OCI-LY1 (cell line): ENCODE results near the gene UBASH3B.

ENCODE experiments used
- H2AFZ ChIP-seq: fragments of 200-600 bp; sonication (generic), shearing (Covaris generic); 2 replicates; pipeline ENCODE4 v1.6.0; 2014; ENCODE audit warnings: antibody characterized with exemption, mild to moderate bottlenecking, low read length
- H3F3A ChIP-seq: fragments of 200-600 bp; sonication (generic), shearing (Covaris generic); 2 replicates; pipeline ENCODE4 v1.6.0; 2014; ENCODE audit warnings: mild to moderate bottlenecking, antibody characterized with exemption, low read length, moderate library complexity; ENCODE audit not compliant: insufficient read depth
- H3K27ac ChIP-seq: fragments of 200-600 bp; sonication (generic); 2 replicates; pipeline ENCODE4 v1.5.1; 2014; ENCODE audit warnings: low read length, mixed run types, mild to moderate bottlenecking, low read depth; ENCODE audit not compliant: poor library complexity, severe bottlenecking
- H3K27me3 ChIP-seq: fragments of 200-600 bp; sonication (generic); 2 replicates; pipeline ENCODE4 v1.6.0; 2014; ENCODE audit warnings: antibody characterized with exemption, mild to moderate bottlenecking, low read length, moderate library complexity; ENCODE audit not compliant: insufficient read depth
- H3K36me3 ChIP-seq: fragments of 200-600 bp; sonication (generic); 2 replicates; pipeline ENCODE4 v1.6.1; 2014; ENCODE audit warnings: mild to moderate bottlenecking, antibody characterized with exemption, low read length, moderate library complexity, mixed read lengths; ENCODE audit not compliant: insufficient read depth
- H3K4me1 ChIP-seq: fragments of 200-600 bp; sonication (generic); 2 replicates; pipeline ENCODE4 v1.5.1; 2014; ENCODE audit warnings: mild to moderate bottlenecking, low read length, moderate library complexity; ENCODE audit not compliant: insufficient read depth, severe bottlenecking
- H3K4me2 ChIP-seq: fragments of 200-600 bp; sonication (generic), shearing (Covaris generic); 2 replicates; pipeline ENCODE4 v1.6.1; 2014; ENCODE audit warnings: low read length
- H3K4me3 ChIP-seq: fragments of 200-600 bp; sonication (generic); 2 replicates; pipeline ENCODE4 v1.5.1; 2014; ENCODE audit warnings: low read length, low read depth, mild to moderate bottlenecking, mixed read lengths; ENCODE audit not compliant: poor library complexity, severe bottlenecking
- H3K79me2 ChIP-seq: fragments of 200-600 bp; shearing (Covaris generic); 2 replicates; pipeline ENCODE4 v1.6.1; 2016; ENCODE audit warnings: mixed run types, low read length, mixed read lengths; ENCODE audit not compliant: insufficient read depth
- H3K9ac ChIP-seq: fragments of 200-600 bp; sonication (generic), shearing (Covaris generic); 2 replicates; pipeline ENCODE4 v1.6.1; 2014; ENCODE audit warnings: mild to moderate bottlenecking, low read length, mixed read lengths
- H3K9me2 ChIP-seq: fragments of 200-600 bp; sonication (generic), shearing (Covaris generic); 2 replicates; pipeline ENCODE4 v1.6.1; 2014; ENCODE audit warnings: low read depth, mild to moderate bottlenecking, low read length, mixed read lengths
- H3K9me3 ChIP-seq: fragments of 200-600 bp; shearing (Covaris generic); 2 replicates; pipeline ENCODE4 v1.6.1; 2014; ENCODE audit warnings: low read length, mixed read lengths
- H4K20me1 ChIP-seq: fragments of 200-600 bp; sonication (generic), shearing (Covaris generic); 2 replicates; pipeline ENCODE4 v1.6.0; 2016; ENCODE audit warnings: mild to moderate bottlenecking, low read length; ENCODE audit not compliant: insufficient read depth
- EZH2 ChIP-seq: fragments of 200-600 bp; sonication (generic), shearing (Covaris generic); IDR thresholded peaks from 2 replicates; pipeline ENCODE4 v1.8.0; 2017; ENCODE audit warnings: borderline replicate concordance, mixed run types, mild to moderate bottlenecking, antibody characterized with exemption, low read length, moderate library complexity, mixed read lengths
- TF ChIP-seq, protein P1 (sequence below): fragments of 200-600 bp; sonication (generic), shearing (Covaris generic); IDR thresholded peaks from 2 replicates; pipeline ENCODE4 v1.5.1; 2017; ENCODE audit warnings: mild to moderate bottlenecking, antibody characterized with exemption, low read length, moderate library complexity, mixed read lengths

Gene UBASH3B

DNA sequence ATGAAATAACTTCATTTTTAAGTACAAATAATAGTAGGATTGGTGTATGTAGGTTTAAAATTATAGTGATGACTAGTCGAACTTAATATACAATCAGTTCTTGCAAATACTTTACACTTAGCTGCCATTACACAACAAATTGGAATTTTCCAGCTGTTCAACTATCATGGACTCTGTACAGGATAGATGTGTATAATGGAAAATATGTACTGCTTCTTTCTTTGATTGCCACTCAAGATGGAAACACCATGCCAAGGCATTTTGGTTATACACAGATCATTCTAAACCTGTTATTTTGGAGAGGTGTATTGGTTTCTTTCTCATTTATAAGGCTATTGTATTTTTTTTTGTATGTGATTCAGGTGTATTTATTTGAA, 158.4 kb downstream of the UBASH3B start:
- no peak overlapping the region for H3K27ac ChIP-seq

DNA sequence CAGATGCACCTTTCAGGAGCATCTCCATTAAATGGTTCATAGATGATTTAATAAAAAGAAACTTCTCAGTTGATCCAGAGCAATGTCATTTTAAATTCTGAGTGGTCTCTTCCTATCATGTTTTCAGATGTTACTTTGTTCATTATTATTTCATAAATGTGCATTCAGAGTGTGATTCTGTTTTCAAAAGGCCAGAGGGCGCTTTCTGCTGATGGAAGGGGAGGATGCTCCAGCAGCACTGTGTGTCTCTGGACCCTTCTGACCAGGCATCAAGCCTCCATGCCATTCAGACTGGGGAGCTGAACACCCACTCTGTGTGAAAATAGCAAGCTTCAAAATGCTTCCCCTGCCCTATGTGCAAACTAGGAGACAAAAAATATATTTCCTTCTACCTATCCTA, 158.9 kb downstream of the UBASH3B start:
- H3K27ac ChIP-seq: no peak overlapping the region
- no peaks in the 10 kb centered on the region for H4K20me1 ChIP-seq
- H3K27me3 ChIP-seq: no peaks in the 10 kb centered on the region
- H3K79me2 ChIP-seq: no peaks in the 10 kb centered on the region
- H3K9me2 ChIP-seq: no peaks in the 10 kb centered on the region
- H3K36me3 ChIP-seq: no peaks in the 10 kb centered on the region; the same call in 1 of the 2 replicates
- no peak overlapping the region for H3K4me3 ChIP-seq
- no peak overlapping the region for H2AFZ ChIP-seq
- no peaks in the 10 kb centered on the region for H3K9me3 ChIP-seq
- H3K4me2 ChIP-seq: no peak overlapping the region
- H3F3A ChIP-seq: no peaks in the 10 kb centered on the region
- no peak overlapping the region for H3K9ac ChIP-seq
- H3K4me1 ChIP-seq: peaks cover 18% of the 10 kb centered on the region
- TF ChIP-seq, protein P1, sequence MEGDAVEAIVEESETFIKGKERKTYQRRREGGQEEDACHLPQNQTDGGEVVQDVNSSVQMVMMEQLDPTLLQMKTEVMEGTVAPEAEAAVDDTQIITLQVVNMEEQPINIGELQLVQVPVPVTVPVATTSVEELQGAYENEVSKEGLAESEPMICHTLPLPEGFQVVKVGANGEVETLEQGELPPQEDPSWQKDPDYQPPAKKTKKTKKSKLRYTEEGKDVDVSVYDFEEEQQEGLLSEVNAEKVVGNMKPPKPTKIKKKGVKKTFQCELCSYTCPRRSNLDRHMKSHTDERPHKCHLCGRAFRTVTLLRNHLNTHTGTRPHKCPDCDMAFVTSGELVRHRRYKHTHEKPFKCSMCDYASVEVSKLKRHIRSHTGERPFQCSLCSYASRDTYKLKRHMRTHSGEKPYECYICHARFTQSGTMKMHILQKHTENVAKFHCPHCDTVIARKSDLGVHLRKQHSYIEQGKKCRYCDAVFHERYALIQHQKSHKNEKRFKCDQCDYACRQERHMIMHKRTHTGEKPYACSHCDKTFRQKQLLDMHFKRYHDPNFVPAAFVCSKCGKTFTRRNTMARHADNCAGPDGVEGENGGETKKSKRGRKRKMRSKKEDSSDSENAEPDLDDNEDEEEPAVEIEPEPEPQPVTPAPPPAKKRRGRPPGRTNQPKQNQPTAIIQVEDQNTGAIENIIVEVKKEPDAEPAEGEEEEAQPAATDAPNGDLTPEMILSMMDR: peak; percentile 57
- no peak for TF ChIP-seq EZH2

More for the DNA sequence above, 158.4 kb downstream of the UBASH3B start:
- H3F3A ChIP-seq: no peaks in the 10 kb centered on the region
- H3K4me2 ChIP-seq: no peak overlapping the region
- TF ChIP-seq EZH2: no peak
- TF ChIP-seq, protein P1: no peak
- no peaks in the 10 kb centered on the region for H3K9me2 ChIP-seq
- peaks cover 18% of the 10 kb centered on the region for H3K4me1 ChIP-seq
- H3K4me3 ChIP-seq: no peak overlapping the region
- no peak overlapping the region for H3K9ac ChIP-seq
- H3K36me3 ChIP-seq: no peaks in the 10 kb centered on the region; the same call in 1 of the 2 replicates
- H4K20me1 ChIP-seq: no peaks in the 10 kb centered on the region
- H3K27me3 ChIP-seq: no peaks in the 10 kb centered on the region
- H3K9me3 ChIP-seq: no peaks in the 10 kb centered on the region
- H3K79me2 ChIP-seq: no peaks in the 10 kb centered on the region
- no peak overlapping the region for H2AFZ ChIP-seq

DNA sequence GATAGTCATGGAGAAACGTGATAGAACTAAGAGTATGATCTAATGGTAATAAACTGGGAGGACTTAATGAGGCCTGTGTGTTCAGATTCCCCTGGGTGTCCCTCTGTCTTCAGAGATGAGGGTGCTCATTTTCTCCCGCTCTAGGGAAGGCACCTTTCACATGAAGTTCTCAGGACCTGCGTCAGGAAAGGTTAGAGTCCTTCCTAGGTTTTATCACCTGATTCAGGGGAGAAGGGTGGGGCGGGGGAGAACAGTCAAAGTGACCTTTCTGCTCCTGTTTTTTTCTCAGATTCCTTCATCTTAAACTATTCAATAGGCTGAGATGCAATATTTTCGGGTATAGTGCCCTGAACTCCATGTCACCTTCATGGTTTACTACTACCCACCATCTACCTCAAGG, 160.4 kb downstream of the UBASH3B start:
- Histone ChIP-seq H3K4me3 (no peak overlapping the region), H3K9ac (no peak overlapping the region), H3K4me2 (no peak overlapping the region)

More for the DNA sequence above, 160.4 kb downstream of the UBASH3B start:
- no peaks in the 10 kb centered on the region for H4K20me1 ChIP-seq
- TF ChIP-seq, protein P1: no peak
- TF ChIP-seq EZH2: no peak
- H3K27me3 ChIP-seq: no peaks in the 10 kb centered on the region
- no peaks in the 10 kb centered on the region for H3F3A ChIP-seq
- H3K36me3 ChIP-seq: no peaks in the 10 kb centered on the region; the same call in 1 of the 2 replicates
- no peak overlapping the region for H3K27ac ChIP-seq
- no peaks in the 10 kb centered on the region for H3K79me2 ChIP-seq
- H3K4me1 ChIP-seq: peaks cover 18% of the 10 kb centered on the region
- H3K9me2 ChIP-seq: no peaks in the 10 kb centered on the region
- H2AFZ ChIP-seq: no peak overlapping the region
- no peaks in the 10 kb centered on the region for H3K9me3 ChIP-seq
